ENCODE measurements around the gene SERPINB6.
"Not testable (repeated sequence)": the region's sequence is repeated elsewhere in the genome, so short reads cannot be mapped to it uniquely, and the experiment has no call there.

SERPINB6 gene

DNA sequence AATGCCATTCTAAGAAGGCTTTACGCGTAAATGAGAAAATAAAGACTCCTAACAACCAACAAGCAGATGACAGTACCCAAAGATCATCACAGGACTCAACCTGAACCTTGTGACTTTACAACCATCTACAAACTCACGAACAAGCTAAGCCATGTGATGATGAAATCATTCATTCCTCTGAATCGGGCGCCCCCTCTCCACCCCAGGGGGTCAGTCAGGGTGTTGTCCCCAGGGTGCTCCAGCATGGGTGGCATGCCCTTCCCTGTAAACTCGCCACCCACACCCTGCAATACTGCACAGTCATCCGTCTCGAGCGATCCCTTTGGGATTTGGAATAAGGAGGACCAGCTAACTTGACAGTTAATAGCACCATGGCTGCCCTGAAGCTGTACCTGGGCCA lies 12.6 kb downstream of the SERPINB6 start:
- no peak for DNase-seq (ENCODE audit: low read depth in 2 of 2)

DNA sequence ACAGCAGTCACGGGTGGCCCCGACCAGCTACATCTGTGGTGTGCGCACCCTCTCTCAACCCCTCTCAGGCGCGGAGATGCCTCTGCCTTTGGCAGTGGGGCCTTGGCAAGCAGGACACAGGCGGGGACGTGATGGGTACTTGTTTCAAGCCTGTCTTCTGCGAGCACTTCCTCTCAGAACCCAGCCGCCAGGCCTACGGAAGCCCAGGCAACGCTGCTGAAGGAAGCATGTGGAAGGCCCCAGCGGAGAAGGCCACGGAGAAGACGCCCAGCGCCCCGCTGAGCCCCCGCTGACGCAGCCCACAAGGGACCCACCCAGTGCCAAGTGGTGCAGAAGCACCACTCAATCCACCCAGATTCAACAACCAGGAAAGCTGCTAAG lies 13.0 kb downstream of the SERPINB6 start:
- DNase-seq (ENCODE audit: low read depth in 2 of 2), result no peak

DNA sequence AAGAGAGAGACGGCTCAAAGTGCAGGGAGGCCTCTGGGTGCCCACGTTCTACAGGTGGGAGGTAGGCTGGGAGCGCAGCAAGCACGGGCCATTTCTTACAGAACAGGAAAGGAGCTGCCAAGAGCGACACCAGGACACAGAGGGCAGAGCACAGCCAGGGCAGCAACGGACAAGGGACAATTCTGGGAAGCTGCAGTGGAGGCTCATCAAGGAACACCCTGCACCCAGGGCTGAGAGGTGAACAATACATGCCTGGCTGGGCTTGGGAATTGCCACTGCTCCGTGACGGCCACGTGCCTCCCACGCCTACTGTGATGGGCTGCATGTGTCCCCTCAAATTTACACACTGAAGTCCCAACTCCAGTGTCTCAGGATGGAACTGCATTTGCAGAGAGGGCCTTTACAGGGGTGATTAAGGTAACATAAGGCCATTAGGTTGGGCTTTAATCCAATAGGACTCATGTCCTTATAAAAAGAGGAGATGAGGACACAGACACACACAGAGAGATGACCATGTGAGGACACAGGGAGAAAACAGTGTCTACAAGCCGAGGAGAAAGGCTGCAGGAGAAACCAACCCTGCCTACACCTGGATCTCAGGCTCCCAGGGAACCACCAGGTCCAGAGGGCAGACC lies 13.6 kb downstream of the SERPINB6 start:
- DNase-seq (ENCODE audit: low read depth in 2 of 2), result no peak

DNA sequence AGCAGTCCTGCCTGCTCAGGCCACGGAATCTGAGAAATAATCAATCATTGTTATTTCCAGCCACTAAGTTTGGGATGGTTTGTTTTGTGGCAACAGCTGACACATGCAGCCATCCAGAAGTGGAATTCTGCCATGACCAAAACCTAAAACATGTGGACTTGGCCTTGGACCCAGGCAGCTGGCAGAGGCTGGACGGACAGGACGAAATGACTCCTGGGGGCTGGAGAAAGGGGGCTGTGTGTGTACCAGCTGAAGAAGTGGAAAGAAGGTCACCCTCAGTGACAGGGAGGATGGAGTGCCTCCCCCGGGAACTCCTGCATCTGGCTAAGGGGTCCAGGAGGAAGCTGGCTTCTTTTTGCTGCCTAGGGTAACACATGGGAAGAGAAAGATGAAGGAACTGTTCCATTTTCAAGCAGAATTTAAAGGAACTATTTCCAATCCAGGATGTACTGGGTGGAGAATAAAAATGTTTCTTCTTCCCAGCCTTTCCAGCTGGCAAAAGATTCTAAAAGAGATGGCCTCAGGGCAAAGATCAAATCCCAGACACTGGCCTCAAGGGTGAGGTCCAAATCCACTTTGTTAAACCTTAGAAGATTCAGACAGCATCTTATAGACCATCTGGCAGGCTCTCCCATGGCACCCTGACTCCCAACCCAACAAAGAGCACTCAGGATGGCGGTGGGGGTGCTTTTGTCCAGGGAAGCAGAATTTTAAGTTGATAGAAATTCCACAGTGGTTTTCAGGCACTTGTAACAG lies 14.3 kb downstream of the SERPINB6 start:
- no peak for DNase-seq (ENCODE audit: low read depth in 2 of 2)

DNA sequence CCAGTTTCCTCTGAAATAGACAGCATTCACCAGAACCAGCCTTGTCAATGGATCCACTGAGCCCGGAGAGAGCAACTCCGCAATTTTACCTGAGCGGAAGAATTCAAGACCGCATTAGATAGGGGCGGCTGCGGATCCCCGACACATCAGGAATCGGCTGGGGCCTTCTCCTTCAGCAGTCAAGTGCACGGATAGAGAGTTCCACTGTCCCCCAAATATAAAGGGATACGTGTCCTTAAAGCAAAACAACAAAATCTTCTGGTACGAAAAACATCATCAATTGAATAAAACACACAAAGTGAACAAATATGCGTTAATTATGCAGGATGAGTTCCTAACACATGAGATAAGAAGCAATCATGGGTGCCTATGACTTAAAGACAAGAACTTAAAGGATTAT lies 18.3 kb downstream of the SERPINB6 start:
- DNase-seq (ENCODE audit: low read depth in 2 of 2), result no peak

DNA sequence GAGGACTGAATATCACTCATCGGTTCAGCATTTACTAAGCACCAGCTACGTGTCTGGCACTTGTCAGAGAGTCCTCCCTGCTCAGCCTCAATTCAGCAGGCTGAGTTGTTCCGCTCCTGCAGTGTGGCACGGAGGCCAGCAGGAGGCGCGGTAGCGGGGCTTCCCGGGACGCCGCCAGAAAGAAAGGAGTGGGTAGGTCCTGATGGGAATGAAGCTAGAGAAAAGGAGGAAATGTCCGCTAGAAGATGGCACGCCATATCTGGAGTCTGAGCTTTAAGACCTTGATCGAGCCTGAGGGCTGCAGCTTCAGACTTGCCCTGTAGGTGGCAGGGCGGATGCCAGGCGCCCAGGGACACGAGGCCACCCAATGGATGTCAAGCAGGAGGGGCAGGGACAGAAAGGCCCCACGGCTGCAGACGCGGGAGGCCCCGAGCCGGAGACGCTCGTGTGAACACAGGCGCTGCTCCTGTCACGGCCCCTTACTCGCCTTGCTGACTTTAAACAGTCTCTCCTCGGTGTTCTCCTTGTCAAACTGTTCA lies 18.7 kb downstream of the SERPINB6 start:
- peak; percentile 52 to 55 for DNase-seq (ENCODE audit: low read depth in 2 of 2)

DNA sequence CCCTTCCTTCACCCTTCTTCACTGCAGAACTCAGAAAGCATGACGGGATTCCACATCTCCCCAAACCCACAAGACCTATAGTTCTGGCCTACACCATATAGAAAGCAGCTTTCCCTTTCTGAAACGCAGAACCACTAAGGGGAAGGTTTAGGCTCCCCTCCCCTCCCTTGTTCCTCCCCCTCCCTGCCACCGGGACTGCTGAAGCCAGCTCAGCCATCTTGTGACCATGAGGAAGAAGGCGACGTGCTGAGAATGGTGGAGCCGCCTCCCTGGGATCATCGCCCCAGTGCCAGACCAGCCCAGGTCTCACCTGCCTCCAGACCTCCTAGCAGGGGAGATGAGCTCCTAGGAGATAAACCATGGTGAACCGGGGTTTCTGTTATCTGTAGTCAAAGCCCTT lies 19.6 kb downstream of the SERPINB6 start:
- DNase-seq (ENCODE audit: low read depth in 2 of 2), result no peak

DNA sequence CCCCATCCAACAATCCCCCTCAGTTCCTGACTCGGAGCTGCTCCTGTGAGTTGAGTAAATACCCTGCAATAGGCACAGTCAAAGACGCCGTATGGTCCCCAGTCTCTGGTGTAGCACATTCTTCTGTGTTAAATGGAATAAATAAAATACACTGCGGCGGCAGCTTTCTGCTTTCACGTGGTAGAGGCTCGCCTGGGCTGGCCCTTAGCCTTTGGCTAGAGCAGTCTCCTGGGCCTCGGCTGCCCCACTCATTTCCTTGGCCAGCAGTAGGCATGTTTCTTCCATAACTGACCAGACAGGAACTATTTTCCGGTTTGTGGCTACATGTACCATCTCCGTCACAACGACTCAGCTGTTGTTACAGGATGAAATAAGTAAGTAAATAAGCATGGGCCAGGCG lies 20.7 kb downstream of the SERPINB6 start:
- no peak for DNase-seq (ENCODE audit: low read depth in 2 of 2)

DNA sequence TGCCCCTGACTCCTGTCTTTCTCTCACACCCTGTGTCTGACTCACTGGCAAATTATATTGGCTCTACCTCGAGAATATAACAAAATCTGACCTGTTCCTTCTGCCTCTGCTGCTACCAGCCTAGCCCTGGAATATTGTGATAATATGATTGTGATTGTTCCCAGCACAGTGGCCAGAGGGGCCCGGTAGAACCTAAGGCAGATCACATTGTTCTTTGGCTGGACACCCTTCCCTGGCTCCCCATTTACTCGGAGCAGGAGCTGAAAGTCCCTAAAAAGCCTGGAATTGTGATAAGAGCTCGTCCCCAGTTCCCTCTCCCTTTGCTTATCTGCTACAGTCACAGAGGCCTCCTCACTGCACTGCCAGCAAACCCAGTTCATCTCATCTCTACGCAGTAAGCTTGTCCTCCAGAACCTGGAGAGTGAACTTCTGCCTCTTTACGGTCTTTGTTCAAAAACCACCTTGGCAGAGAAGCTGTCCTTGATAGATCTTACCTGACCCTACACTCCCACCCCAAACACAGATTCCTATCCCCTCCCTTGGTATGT lies 21.8 kb downstream of the SERPINB6 start:
- no peak for DNase-seq (ENCODE audit: low read depth in 2 of 2)

DNA sequence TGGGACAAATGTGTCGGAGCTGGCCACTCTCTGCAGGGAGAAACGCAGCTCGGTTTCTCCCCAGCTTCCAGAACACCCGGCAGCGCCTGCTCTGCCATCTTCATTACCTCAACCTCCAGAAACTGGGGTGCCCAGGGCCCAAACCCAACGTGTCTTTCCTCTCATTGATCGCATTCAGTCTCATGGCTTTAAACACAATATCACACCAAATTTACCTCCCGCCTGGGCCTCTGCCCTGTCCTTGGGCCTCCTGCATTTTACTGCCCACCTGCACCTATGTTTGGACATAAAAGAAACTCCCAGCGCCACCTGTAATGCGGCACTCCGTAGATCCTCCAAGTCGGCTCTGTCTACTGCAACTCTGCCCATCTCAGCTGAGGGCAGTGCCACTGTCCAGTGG lies 22.2 kb downstream of the SERPINB6 start:
- DNase-seq (ENCODE audit: low read depth in 2 of 2), result no peak

DNA sequence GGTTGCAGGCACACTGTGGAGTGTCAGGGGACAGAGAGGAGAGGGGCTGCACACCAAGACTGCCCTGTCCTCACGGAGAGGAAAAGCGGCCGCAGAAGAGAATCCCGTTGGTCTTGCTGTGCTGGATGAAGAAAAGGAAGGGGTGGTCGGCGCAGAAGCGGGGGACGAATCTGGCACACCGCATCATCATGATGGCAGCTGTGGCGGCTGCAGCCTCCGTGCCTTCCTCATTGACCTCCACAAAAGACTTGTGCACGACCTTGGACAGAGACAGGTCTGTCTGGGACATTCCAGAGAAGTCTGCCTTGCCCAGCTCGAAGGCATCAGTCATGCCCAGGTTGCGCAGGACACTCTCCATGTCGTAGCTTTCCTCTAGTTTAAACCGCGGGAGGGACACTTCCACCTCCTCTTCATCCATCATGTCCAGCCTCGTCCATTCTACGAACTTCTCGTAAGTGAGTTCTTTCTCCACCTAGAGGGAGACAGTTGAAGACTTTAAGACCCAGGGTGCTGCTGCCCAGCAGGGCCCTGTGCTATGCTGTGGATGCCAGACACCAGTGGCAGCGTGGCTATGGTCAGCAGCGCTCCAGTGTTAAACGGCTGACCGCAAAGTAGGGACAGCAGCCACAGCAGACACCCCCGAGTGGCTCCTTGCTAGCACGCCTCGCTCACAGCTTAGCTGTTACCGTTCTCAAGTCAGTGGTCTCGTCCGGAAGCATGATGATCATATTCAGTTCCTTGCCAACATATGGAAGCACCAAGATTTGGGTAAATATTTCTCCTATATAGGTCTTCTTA lies 22.9 kb downstream of the SERPINB6 start:
- DNase-seq (ENCODE audit: low read depth in 2 of 2), result no peak

DNA sequence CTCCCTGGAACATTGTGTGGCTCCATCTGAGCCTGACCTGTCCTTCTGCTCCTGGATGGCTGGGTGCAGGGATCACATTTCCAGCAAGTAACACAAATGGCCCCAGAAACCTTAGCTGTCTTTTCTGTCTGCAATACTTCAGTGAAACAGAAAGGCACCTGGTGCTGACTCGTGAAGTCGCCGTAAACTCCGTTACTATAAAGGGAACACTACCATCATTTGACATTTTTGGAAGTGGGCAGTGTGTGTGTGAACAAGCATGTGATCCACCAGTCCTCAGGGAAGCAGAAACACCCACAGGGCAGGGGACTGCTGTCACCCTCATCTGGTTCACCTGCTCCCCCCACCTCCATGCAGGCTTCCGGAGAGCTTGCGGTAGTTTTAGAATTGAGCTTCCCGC lies 23.9 kb downstream of the SERPINB6 start:
- DNase-seq (ENCODE audit: low read depth in 2 of 2), result no peak

DNA sequence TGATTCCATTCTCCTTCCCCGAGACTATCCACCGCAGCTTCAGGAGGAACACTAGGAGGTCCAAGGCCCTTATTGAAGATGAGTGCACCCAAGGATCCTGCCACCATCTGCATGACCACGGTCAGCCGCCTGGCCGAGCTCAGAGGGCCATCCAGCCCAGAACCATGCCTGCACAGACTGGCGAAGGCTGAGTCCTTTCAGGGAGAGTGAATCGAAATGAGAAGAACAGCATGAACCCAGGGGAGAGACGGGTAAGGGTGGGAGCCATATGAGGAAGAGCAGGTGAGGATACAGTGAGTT lies 26.3 kb downstream of the SERPINB6 start:
- DNase-seq (ENCODE audit: low read depth in 2 of 2), result no peak

DNA sequence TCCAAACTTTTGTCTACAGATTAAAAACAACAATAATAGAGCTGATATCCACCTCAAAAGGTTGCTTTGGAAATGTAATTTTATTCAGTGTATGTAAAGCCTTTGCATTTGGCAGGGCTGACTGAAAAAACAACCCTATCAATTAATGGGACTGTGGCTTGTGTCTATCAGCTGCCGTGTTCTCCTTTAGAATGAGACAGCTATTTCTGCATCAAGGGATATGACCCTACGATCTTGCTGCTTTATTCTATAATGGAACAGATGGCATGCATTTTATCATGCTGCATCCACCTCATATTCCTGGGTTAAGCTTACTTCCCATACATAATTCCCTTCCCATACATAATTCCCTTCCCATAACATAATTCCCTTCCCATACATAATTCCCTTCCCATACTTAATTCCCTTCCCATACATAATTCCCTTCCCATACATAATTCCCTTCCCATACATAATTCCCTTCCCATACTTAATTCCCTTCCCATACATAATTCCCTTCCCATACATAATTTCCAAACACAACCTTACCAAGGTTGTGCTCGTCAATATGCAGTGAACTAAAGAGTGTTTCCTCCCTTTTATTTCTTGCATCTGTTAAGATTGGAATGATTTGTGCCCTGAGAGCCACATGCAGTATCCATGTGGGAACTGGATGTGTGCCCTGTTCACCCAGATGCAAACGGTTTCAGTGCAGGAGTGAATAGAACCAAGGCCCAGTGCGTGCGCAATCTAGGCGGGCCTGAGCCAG lies 26.8 kb downstream of the SERPINB6 start:
- no peak for DNase-seq (ENCODE audit: low read depth in 2 of 2)

DNA sequence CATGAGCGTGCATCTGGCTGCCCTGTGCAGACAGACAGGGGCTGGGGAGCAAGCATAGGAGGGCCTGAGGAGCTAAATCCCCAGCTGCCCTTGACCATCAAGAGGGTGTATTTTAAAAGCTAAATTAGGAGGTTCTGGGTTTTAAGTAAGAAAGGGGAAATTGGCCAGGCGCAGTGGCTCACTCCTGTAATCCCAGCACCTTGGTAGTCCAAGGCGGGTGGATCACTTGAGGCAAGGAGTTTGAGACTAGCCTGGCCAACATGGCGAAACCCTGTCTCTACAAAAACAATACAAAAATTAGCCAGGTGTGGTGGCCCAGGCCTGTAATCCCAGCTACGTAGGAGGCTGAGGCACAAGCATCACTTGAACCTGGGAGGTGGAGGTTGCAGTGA lies 27.8 kb downstream of the SERPINB6 start:
- no peak for DNase-seq (ENCODE audit: low read depth in 2 of 2)

DNA sequence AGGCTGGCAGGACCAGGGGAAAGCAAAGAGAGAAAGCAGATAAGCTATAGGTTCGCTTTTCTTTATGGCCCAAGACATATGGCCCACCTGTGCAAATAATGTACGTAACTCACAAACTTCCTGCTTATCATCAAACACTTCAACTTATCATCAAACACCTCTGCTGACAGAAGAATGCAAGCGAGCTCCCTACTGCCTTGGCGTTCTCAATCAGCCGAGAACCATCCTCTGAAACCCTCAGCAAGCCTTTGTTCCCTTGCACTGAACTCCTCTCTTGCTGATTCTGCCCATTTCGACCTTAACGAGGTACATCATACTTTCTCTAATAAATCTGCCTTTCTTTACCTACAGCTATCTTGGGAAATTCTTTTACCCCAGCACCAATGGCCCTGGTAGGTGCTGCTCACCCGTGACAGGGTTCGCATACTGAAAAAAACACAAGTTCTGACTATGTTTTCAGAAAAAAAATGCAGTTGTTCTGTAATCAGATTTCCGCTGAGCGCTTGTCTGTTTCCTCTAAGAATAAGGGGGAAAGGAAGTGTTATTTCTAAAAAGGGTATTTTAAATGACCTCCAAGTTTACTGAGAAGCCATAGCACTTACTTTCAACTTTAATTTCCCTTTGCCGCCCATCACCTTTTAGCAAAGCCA lies 28.3 kb downstream of the SERPINB6 start:
- DNase-seq (ENCODE audit: low read depth in 2 of 2), result no peak

DNA sequence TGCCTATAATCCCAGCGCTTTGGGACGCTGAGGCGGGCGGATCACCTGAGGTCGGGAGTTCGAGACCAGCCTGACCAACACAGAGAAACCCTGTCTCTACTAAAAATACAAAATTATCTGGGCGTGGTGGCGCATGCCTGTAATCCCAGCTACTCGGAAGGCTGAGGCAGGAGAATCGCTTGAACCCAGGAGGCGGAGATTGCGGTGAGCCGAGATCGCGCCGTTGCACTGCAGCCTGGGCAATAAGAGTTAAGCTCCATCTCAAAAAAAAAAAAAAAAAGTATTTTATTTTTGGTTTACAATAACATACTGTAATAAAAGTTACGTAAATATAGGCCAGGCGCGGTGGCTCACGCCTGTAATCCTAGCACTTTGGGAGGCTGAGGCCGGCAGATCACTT lies 29.3 kb downstream of the SERPINB6 start:
- DNase-seq (ENCODE audit: low read depth in 2 of 2), result not testable (repeated sequence)

DNA sequence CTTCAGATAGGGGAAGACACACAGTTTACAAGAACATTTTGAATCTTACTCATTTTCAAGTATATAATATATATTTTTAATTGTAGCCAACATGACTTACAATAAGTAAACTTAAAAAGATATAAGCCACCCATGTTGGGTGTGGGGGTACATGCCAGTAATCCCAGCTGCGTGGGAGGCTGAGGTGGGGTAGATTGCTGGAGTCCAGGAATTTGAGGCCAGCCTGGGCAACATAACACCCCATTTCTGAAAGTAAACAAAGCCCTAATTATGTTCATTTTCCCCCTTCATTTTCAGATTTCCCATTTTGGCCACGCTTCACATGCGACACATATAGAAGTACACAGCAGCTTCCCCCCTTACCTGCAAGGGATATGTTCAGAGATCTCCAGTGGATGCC lies 30.5 kb downstream of the SERPINB6 start:
- no peak for DNase-seq (ENCODE audit: low read depth in 2 of 2)

DNA sequence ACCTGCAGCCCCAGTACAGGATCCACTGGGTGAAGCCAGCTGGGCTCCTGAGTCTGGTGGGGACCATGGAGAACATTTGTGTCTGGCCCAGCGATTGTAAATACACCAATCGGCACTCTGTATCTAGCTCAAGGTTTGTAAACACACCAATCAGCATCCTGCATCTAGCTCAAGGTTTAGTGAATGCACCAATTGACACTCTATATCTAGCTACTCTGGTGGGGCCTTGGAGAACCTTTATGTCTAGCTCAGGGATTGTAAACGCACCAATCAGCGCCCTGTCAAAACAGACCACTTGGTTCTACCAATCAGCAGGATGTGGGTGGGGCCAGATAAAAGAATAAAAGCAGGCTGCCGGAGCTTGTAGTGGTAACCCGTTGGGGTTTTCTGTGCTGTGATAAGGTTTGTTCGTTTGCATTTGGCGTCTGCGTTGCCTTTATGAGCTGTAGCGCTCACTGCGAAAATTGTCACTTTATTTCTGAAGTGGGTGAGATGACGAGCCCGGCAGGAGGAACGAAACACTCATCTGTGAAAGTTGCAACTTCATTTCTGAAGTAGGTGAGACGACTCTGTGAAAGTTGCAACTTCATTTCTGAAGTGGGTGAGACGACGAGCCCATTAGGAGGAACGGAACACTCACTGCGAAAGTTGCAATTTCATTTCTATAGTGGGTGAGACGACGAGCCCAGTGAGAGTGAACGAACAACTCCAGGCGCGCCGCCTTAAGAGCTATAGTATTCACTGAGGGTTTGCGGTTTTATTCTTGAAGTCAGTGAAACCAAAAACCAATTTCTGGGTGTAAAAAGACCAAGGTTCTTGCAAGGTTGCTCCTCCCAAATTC lies 31.1 kb downstream of the SERPINB6 start:
- peak; percentile 60 to 73 for DNase-seq (ENCODE audit: low read depth in 2 of 2)

DNA sequence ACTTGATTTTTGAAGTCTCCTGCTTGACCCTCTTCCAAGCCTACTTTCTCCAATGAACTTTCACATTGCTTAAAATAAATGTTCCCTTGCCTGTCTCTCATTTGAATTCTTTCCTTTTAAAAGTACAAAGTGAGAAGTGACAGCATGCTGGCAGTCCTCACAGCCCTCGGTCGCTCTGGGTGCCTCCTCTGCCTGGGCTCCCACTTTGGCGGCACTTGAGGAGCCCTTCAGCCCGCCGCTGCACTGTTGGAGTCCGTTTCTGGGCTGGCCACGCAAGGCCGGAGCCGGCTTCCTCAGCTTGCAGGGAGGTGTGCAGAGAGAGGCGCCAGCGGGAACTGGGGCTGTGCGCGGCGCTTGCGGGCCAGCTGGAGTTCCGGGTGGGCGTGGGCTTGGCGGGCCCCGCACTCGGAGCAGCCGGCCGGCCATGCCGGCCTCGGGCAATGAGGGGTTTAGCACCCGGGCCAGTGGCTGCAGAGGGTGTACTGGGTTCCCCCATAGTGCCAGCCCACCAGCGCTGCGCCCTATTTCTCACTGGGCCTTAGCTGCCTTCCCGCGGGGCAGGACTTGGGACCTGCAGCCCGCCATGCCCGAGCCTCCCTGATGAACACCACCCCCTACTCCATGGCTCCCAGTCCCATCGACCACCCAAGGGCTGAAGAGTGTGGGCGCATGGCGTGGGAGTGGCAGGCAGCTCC lies 31.9 kb downstream of the SERPINB6 start:
- no peak for DNase-seq (ENCODE audit: low read depth in 2 of 2)

All from stimulated activated CD4-positive, alpha-beta T cell treated with anti-CD3 and anti-CD28 coated beads, Interleukin-4, amount 100 ng/mL, for 48 hours (primary cell).